HG02571 (cell line): ENCODE measurements around the gene POLR1A.

ENCODE experiments used
- ATAC-seq: cut with Tn5 transposase; IDR thresholded peaks from one replicate; pipeline ENCODE4 v1.9.1; 2021; ENCODE audit warnings: mild to moderate bottlenecking, moderate library complexity; ENCODE audit not compliant: unreplicated experiment

POLR1A gene

DNA sequence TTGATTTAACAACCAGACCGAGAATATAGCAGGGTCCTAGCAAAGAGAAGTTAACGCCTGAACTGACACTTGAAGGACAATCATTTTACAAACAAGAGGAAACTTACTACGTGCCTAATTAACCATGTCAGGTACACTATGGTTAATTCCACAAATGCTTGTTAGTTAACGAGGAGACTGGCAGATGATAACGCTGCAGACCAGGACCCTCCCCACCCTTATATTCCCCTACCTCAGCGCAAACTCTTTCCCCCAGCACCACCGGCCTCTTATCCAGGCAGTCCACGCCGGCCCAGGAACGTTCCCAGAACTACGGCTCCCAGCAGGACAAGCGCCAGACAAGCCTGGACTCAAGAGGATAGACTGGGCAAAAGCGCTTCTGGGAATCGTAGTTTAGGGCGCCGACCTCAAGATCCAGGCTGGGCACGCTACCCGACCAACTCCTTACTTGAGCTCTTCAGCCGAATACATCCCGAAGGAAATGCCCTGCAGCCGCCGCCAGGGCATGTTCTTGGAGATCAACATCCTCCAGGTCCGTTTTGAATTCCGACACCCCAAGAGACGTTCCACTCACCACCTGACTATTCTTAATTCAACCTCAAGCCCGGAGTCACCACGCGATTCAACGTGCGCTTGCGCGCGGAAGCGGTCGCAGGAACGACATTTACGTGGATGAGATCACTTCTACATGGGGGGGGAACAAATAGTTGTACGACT is at the start of gene POLR1A:
Gene POLR1A (minus strand): TSS at position 635 of the 717 bp plus-strand sequence. CDS start 110 bp downstream, at position 525.
- peak; percentile 69 for ATAC-seq

DNA sequence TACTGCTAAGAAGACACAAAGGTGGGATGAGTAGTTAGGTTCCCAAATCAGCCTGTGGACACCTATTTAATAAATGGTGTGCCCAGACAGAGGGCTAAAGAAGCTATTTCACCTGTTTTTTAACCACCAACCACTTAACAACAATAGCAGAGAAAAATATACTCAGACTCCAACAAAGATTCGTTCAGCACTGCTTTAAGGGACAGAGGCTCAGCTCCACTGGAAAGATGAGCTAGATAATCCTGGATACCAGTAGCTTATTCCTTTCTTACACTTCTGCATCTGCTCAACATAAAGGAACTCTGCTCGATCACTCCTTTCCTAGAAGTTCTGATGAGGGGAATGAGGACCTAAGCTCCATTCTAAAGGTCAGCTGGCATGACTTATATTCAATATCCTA is 44.8 kb upstream of the POLR1A start:
- ATAC-seq, result no peak

DNA sequence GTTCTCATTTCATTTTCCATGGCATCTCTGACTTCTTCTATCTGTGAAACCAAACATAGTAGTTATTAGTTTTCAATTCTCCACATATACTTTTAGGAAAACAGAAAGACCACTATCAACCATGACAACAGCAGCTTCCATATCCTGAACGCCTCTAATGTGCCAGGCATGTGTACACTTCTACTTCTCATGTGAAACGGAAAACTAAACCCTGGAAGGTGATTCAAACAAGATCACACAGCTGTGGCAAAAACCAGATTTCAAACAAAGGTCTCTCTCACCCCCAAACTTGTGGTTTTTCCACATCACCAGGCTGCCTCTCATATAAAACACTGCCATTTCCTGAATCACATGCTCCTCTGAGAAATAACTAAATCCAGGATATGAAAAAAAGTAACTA is 42.1 kb upstream of the POLR1A start:
- no peak for ATAC-seq

DNA sequence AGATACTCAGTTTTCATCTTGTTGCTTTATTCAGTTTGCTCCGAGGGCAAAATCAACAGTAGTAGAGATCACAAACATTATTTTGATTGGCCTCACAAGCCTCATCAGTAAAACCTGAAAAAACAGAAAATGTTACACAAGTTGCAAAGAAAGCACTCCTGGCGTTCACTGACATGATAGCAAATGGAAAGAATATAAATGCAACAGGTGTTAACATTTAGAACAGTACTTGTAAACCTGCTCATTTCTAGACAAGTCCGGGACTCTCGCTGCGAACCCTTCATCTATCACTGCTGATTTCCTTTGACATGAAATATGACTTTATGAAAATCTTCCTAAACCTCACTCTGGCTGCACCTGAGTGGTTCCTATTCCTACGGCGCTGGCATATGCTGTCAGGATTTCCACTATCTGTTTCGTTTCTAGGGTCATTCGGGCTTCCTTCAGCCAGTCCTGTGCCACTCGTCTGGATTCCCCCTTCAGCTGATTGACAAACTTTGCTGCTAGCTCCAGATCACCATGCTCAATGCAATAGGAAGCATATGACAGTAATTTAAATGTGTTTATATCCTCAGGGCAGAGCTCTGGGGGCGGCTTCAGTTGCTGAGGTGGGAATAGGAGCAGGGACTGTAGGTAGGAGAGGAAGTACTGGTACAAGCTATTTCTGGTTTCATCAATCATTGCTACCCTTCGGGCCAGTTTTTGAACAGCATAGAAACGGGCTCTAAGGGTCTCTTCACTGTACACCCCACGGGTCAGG is 38.4 kb upstream of the POLR1A start:
- ATAC-seq, result no peak

DNA sequence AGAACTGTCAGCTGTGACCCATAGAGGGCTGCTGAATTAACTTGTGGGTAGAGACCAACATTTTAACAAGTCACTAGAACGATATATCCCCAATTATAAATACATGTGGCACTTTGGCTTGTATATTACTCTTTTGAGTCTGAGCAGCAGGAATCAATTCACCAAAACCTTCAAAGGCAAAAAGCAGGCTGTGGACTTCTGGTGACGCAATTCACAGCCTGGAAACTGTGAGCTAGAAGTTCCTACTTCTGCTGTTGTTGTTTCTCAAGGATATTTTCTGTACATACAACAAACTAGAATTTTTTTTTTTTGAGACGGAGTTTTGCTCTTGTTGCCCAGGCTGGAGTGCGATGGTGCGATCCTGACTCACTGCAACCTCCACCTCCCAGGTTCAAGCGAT is 37.6 kb upstream of the POLR1A start:
- ATAC-seq, result no peak

DNA sequence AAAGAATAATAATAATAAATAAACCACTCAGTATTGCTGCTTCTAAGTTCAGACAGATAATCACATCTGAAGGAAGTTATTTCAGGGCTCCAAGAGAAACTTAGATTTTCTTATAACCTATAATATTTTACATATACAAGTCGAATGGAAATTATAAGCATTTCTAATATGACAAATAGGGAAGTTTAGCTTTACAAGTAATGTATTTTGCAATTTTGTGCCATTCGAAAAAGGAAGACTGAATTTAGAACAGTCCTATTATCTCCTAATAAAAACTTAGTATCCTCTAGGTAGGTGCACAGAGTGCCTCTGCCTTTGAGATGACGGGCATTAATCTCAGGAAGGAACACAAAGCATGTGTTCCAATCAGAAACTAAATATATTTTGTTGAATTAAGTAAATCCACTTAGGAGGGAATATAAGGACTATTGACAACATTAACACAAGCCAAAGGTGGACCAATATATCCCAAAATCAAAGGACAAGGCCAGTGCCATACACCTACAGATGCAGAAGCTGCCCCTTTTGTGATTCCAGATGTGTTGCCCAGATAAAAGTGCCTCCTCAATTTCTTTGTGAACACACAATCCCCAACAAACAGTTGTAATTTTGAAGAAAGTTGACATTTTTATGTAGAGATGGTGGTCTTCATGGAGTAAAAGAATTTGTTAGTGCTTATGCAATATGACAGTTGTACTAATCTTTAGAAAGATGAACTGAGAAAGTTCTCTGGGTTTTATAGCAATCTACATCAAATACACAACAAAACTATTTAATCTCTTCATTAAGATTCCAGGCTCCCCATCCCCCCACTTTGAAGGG is 37.0 kb upstream of the POLR1A start:
- ATAC-seq, result no peak

DNA sequence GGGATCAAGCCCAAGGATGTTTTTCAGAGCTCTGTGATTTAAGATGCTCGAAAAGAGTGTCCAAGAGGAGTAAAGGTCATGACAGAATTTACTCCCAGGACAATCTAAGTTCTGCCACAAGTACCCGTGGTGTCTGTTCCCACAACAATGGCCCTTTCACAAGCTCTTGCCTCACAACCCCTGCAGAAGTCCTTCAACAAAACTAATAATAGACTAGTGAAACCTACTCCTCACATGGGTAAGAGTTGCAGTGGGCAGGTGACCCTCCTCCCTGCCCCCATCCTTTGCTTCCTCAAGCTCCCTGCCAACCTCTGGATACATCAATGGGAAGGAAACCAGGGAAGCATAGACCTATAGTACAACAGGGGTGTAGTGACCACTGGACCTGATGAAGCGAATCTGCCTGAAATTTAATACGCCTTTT is 35.3 kb upstream of the POLR1A start:
- no peak for ATAC-seq

DNA sequence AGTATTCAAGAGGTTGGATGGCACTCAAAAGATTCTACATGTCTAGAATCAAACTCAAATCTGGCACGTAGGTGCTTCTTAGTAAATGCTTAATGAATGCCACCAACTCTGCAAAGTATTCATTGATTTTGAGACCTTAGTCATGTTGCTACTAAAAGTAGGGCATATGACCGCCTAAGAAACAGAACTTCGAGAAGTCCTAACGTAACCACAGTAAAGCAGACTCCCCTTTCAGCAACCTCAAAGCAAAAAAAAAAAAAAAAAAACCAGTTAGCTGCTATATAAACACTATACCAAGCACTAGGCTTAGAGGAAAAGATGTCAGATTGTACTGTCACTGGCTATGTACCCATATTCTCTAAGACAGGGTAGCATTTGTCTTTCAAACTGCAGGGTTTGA is 34.3 kb upstream of the POLR1A start:
- ATAC-seq, result no peak

DNA sequence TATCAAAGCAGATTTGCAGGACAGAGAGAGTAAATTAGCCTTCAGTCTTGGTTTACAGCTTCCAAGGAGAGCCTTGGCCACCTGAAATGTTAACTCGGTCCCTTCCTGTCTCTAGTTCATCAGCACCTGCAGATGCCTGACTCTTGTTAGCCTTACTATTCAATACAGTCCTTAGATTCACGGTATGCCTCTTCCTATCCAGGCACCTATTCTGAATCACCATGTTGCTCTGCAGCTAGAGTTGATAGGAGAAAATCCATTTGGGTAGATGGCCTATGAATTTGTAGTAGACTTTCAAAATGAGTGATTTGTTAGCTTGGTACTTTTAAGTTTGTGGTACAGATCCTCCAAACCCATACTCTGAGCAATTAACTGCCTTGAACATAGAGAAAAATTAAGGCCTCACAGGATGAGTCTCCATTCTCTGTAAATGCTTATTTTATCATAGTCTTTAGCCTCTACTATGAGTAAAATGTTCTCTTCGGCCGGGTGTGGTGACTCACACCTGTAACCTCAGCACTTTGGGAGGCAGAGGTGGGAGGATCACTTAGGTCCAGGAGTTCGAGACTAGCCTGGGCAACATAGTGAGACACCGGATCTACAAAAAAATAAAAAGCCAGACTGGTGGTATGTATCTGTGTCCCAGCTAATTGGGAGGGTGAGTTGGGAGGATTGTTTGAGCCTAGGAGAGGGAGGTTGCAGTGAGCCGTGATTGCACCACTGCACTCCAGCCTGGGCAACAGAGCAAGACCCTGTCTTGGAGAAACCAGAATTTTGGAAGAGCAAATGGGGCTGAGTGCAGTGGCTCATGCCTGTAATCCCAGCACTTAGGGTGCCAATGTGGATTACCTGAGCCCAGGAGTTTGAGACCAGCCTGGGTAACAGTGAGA is 33.3 kb upstream of the POLR1A start:
- ATAC-seq, result no peak

DNA sequence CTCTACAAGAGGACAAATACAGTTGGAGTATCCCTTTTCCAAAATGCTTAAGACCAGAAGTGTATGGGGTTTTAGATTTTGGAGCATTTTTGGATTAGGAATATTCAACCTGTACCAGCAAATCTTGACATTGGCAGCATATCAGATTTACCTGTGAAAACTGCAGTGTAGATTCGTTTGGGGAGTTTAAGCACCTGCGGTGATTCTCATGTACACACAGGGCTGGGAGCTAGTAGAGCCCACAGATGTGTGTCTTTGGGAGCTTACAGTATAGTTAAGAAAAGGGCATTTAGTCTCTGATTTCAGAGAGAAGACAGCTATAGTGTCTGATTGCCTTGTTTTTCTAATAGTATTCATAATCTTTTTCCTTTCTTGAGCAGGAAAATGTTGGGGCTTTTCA is 30.5 kb upstream of the POLR1A start:
- ATAC-seq, result no peak

DNA sequence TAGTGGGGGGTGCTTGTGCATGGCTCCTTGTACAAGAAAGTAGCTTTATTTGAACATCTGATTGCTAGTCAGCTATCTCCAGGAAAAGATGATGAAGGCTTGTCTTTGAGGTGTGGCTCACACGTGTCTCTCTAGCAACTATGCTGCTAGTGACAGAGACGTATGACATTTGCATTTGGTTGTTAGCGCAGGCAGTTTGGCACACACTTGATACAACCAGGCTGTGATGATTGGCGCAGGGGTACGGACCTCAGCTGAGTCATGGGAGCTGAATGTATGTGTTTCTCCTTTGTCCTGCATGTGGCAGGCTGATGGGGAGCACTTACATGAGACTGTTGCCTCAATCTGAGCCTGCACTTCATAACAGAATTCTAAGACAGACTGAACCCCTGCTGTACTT is 30.0 kb upstream of the POLR1A start:
- ATAC-seq, result no peak

DNA sequence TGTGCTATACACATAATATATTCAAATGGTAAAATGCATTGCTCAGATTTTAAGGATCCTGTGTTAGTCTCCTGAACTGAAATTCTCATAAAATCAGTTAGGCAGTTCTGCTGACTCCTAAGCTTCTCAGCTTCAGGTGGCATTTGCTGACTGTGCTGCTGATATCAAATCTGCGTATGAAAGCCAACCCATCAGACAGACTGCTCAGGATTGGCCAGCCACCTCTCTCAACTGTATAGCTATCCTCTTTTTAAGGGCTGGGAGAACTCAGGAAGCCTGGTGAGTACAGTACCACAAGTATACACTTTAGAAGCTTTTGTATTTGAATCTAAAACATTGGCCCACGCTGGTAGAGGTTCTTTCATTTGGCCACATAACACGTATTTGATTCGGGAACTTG is 29.0 kb upstream of the POLR1A start:
- no peak for ATAC-seq

DNA sequence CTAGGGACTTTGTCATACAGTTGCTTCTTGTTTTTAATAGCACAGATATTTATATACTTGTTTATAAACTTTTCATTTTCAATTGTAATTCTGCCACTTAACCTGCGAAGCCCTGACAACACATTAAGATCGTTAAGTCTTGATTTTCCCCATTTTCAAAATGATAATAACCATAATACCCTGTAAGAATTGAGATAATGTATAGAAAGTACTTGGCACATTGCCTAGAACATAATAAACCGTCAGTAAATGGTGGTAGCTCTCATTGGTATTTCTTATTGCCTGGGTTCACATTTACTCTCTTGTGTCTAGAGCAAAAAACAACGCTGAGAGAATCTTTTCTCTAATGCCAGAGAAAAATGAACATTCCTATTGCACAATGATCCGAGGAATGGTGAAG is 19.0 kb upstream of the POLR1A start:
- ATAC-seq, result no peak

DNA sequence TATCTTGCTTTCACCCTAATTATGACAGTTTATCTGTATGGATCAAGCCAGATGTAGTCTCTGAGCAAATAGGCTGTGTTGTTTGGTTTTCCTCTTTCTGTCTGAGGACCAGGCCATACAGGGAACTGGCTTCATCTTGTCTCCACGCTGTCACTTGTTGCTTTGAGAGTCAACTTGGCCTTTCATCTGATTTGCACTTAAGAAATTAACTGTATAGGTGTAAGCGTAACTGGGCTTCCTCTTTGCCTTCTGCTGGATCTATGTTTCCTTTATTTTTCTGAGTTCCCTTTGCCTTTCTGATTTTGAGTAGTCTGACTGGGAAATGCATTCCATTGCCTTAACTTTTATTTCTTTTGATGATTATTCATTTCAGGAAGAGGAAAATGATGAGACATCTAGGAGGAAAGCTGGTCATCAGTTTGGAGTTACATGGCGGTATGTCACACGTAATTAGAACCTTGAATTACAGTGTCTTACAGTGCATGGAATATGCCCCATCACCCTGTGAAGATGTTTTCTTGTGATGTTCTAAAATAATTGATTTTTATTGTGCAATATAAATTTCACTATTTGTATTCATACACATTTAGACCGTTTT is 17.7 kb upstream of the POLR1A start:
- ATAC-seq, result no peak

DNA sequence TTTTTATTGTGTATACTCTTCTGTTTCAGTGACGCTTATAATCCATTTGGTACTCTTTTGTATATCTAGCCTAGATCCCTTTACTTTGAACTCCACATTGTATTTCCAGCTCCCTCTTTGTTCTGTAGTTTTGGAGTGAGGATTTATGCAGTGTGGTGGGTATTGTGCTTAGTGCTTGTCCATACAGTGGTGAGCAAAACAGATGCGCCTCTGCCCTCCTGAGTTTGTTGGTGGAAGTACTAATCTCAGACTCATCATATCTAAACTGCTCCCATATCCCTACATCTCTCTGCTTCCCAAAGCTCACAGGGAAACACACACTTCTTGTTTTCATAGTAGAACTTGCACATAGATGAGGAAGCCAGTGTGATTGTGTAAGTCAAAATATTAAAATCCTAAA is 12.4 kb upstream of the POLR1A start:
- ATAC-seq, result no peak

DNA sequence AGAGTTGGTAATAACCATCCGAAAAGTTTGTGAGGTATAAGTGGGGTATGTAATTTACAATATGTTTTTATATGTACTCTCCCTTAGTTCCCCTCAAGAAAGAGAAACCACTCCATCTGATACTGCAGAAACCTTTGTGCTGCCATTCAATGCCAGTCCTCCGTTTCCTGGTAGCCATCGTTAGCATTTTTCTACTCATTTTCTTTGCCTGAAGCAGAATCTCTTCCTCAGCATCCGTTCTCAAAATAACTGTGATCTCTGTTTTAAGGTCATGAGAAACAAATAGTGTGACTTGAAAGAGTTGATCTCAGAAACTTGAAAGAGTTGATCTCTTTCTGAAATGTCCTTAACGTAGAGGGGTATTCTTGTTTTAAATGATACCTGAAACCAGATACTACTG is 1.3 kb upstream of the POLR1A start:
- ATAC-seq, result no peak

DNA sequence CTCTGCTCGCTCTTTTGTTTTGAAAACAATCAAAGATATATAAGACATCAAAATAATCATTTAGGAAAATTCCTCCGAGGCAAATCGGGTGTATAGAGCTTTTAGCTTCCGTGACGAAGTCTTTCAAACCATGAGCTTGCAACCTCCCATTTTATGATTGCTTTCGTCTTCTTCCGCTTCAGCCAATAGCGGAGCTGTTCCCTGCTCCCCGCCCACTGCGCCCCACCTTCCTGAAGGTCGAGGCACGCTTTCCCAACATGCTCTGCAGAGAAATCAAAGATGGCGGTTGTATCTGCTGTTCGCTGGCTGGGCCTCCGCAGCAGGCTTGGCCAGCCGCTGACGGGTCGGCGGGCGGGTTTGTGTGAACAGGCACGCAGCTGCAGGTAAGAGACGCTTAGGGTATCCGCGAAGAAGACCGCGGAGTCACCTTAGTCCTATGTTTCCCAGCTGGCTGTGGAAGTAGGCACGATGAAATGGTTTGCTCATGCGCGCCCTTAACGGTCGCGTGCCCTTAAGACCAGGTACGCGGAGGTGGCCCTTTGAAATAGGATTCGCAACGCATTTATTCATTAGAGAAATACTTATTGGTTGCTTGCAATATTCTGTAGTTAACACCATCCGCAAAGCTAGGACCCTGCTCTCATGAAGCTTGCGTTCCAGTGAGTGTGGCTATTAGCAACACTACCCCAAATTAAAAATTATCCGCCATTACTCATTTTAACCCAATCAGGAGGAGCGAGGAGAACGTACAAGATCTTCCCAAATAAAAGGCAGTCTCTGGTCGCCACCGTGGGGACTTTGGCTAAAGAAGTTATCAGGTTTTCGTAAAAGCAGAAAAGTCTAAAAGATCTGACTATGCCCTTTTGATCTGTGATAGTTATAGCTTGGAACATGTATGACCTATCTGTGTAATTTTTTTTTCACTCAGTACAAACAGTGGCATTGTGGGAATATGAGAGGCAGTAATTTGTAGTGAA is 571 bp upstream of the POLR1A start, which contains the start of gene PTCD3:
Gene PTCD3 (plus strand): TSS at position 267 of the 977 bp plus-strand sequence. CDS start 13 bp downstream, at position 280.
- ATAC-seq, result peak; percentile 93

DNA sequence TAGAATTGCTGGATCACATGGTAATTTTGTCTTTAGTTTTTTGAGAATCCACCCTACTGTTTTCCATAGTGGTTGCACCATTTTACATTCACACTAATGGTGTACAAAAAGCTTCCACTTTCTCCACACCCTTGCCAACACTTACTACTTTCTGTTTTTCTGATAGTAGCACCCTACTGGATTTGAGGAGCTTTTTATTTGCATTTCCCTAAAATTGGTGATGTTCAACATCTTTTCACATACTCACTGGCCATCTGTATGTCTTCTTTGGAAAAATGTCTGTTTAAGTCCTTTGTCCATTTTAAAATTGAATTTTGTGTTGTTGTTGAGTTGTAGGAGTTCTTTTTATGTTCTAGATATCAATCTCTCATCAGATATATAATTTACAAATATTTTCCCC is 3.5 kb downstream of the POLR1A start:
- ATAC-seq, result no peak

DNA sequence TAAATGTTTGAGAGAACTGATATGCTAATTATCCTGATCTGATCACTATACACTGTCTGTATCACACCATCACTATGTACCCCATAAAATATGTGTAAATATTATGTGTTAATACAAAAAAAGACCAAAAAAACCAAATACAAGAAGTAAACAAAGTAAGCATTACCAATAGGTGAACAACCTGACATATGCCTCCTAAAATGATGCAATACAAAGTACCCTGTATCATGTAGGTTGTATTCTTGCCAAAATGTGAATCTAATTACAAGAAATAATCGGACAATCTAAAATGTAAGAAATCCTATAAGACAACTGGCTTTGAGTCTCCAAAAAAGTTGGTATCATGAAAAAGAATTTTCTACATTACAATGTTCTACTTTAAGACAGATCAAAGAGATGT is 7.8 kb downstream of the POLR1A start:
- no peak for ATAC-seq
